NCI-H526 (cell line): ENCODE data around the gene CHRNA7.
"Not testable (repeated sequence)": the region's sequence is repeated elsewhere in the genome, so short reads cannot be mapped to it uniquely, and the experiment has no call there.

Experiments
- DNase-seq, 2 experiments: peaks; one replicate each; lab custom pipeline; 2025; lab: John Stamatoyannopoulos, UW

Gene CHRNA7

GRCh38 chr15:32119694-32120330 is 89.5 kb downstream of the CHRNA7 start:
- DNase-seq, result peak in 1 of 2 experiments; percentile 16

- no peak for DNase-seq
Observed at GRCh38 chr15:32120577-32121383, 90.5 kb downstream of the CHRNA7 start.

- no peak for DNase-seq
Observed at GRCh38 chr15:32121384-32121695, 91.0 kb downstream of the CHRNA7 start.

- no peak for DNase-seq
Observed at GRCh38 chr15:32122013-32122412, 91.7 kb downstream of the CHRNA7 start.

GRCh38 chr15:32123473-32123872 is 93.2 kb downstream of the CHRNA7 start:
- no peak for DNase-seq

- DNase-seq, result no peak
Observed at GRCh38 chr15:32124726-32125125, 94.4 kb downstream of the CHRNA7 start.

GRCh38 chr15:32125595-32125994 is 95.3 kb downstream of the CHRNA7 start:
- no peak for DNase-seq

- DNase-seq, result no peak
Observed at GRCh38 chr15:32129815-32130214, 99.5 kb downstream of the CHRNA7 start.

- DNase-seq, result no peak
Observed at GRCh38 chr15:32130823-32131222, 100.5 kb downstream of the CHRNA7 start.

GRCh38 chr15:32131803-32132202 is 101.5 kb downstream of the CHRNA7 start:
- no peak for DNase-seq

- no peak for DNase-seq
Observed at GRCh38 chr15:32132859-32133258, 102.5 kb downstream of the CHRNA7 start.

GRCh38 chr15:32134842-32135241 is 104.5 kb downstream of the CHRNA7 start:
- peak; percentile 33 to 58 for DNase-seq

GRCh38 chr15:32135335-32135734 is 105.0 kb downstream of the CHRNA7 start:
- no peak for DNase-seq

- DNase-seq, result not testable (repeated sequence)
Observed at GRCh38 chr15:32145512-32145911, 115.2 kb downstream of the CHRNA7 start.

- no peak for DNase-seq
Observed at GRCh38 chr15:32148833-32149555, 118.7 kb downstream of the CHRNA7 start.

- no peak for DNase-seq
Observed at GRCh38 chr15:32152574-32152973, 122.3 kb downstream of the CHRNA7 start.

GRCh38 chr15:32153868-32154623 is 123.7 kb downstream of the CHRNA7 start:
- not testable (repeated sequence) for DNase-seq

GRCh38 chr15:32162143-32162542 is 131.8 kb downstream of the CHRNA7 start:
- DNase-seq, result not testable (repeated sequence)

GRCh38 chr15:32164065-32164464 is 133.8 kb downstream of the CHRNA7 start:
- not testable (repeated sequence) for DNase-seq

GRCh38 chr15:32164747-32165146 is 134.4 kb downstream of the CHRNA7 start:
- DNase-seq, result not testable (repeated sequence)

GRCh38 chr15:32165775-32166174 is 135.5 kb downstream of the CHRNA7 start:
- DNase-seq, result not testable (repeated sequence)

- DNase-seq, result not testable (repeated sequence)
Observed at GRCh38 chr15:32166270-32166669, 136.0 kb downstream of the CHRNA7 start.
